ENCODE measurements around the gene NRG3. TPM values are rescaled to one million over a fixed set of nuclear protein-coding genes. Genes with fewer than 3 reads are reported as not detected.

The NRG3 gene
- total and polyA plus RNA-seq, 2 donors (not counting 1 experiment from before 2014, with no cell fraction given) = not detected

DNA sequence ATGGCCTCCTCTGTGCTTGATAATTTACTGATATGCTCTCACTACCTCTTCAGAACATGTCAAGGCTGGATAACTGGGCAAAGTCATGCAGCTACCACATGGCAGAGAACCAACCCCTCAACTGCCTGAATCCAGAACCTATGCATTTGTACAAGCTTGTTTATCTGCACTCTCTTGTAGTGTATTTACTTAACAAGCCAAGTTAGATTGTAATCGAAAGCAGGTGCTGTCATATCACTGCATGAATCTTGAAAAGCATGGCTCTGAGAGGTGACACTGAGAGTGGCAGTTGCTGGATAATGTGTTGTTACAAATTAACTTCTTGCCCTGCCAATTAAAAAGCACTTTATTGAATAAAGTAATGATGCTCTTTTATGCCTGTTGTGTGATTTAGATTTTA is 588.6 kb downstream of the NRG3 start:
- no peak overlapping the region for H2AFZ ChIP-seq (ENCODE audit: low read length)
- H3K9me3 ChIP-seq (ENCODE audit: control insufficient read depth, insufficient read depth, low read depth, low read length) = no peaks in the 10 kb centered on the region
- no peak overlapping the region for H3K4me2 ChIP-seq (ENCODE audit: extremely low read depth, insufficient read depth, low read length)
- no peak overlapping the region for H3K9ac ChIP-seq (ENCODE audit: insufficient read depth, low read length)
- H3K36me3 ChIP-seq (ENCODE audit: control insufficient read depth, insufficient read depth, low read length) = no peaks in the 10 kb centered on the region
- no peaks in the 10 kb centered on the region for H3K79me2 ChIP-seq (ENCODE audit: control insufficient read depth, insufficient read depth, low read length)
- no peaks in the 10 kb centered on the region for H3K4me1 ChIP-seq (ENCODE audit: control insufficient read depth, extremely low read depth, insufficient read depth, low read length)
- DNase-seq (ENCODE audit: low read depth in 2 of 2) = no peak
- no peaks in the 10 kb centered on the region for H3K27me3 ChIP-seq (ENCODE audit: control insufficient read depth, insufficient read depth, low read length)
- H4K20me1 ChIP-seq (ENCODE audit: control insufficient read depth, extremely low read depth, insufficient read depth, low read length) = no peaks in the 10 kb centered on the region
- no peak overlapping the region for H3K27ac ChIP-seq (ENCODE audit: insufficient read depth, low read length)
- no peak for TF ChIP-seq EZH2 (IDR thresholded peaks at IDR 0.05; ENCODE audit: low read length, missing control alignments)
- TF ChIP-seq, protein P1, sequence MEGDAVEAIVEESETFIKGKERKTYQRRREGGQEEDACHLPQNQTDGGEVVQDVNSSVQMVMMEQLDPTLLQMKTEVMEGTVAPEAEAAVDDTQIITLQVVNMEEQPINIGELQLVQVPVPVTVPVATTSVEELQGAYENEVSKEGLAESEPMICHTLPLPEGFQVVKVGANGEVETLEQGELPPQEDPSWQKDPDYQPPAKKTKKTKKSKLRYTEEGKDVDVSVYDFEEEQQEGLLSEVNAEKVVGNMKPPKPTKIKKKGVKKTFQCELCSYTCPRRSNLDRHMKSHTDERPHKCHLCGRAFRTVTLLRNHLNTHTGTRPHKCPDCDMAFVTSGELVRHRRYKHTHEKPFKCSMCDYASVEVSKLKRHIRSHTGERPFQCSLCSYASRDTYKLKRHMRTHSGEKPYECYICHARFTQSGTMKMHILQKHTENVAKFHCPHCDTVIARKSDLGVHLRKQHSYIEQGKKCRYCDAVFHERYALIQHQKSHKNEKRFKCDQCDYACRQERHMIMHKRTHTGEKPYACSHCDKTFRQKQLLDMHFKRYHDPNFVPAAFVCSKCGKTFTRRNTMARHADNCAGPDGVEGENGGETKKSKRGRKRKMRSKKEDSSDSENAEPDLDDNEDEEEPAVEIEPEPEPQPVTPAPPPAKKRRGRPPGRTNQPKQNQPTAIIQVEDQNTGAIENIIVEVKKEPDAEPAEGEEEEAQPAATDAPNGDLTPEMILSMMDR (conservative IDR thresholded peaks at IDR 0.05 in 1 of 2, IDR thresholded peaks at IDR 0.05 in 1 of 2; ENCODE audit: low read depth in 1 of 2, low read length in 2 of 2) = no peak
- no peak overlapping the region for H3K4me3 ChIP-seq (replicated peaks in 1 of 4; ENCODE audit: control extremely low read depth in 1 of 4, insufficient read depth in 1 of 4, low read depth in 3 of 4, low read length in 4 of 4)

DNA sequence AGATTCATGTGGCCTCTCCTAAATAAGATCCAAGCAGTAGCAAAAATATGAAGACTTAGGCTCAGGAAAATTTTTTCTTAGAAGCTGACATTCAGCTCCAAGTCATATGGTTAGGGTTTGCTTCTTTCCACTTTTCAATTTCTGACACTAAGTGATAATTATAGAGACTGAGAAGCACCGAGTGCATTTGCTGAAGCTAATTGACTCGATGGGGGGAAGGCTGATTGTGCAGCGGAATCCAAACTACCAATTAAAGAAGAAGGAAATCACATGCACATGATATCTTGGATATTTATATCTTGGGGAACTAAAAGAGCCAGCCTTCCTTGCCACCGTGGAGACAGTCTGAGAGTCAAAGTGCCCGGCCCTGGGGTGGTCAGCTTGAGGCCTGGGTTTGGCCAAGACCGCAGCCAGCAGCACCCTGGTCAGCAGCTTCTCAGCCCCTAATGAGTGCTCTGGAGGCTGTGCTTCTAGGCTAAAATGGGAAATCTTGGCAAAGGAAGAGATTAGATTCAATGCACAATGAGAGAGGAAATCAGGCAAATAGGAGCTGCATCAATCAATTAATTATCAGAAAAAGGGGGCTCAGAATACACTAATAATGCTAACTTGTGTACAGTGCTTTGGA is 589.3 kb downstream of the NRG3 start:
- H3K4me3 ChIP-seq (replicated peaks in 1 of 4; ENCODE audit: control extremely low read depth in 1 of 4, insufficient read depth in 1 of 4, low read depth in 3 of 4, low read length in 4 of 4) = no peak overlapping the region
- TF ChIP-seq, protein P1 (conservative IDR thresholded peaks at IDR 0.05 in 1 of 2, IDR thresholded peaks at IDR 0.05 in 1 of 2; ENCODE audit: low read depth in 1 of 2, low read length in 2 of 2) = no peak
- no peak for TF ChIP-seq EZH2 (IDR thresholded peaks at IDR 0.05; ENCODE audit: low read length, missing control alignments)

DNA sequence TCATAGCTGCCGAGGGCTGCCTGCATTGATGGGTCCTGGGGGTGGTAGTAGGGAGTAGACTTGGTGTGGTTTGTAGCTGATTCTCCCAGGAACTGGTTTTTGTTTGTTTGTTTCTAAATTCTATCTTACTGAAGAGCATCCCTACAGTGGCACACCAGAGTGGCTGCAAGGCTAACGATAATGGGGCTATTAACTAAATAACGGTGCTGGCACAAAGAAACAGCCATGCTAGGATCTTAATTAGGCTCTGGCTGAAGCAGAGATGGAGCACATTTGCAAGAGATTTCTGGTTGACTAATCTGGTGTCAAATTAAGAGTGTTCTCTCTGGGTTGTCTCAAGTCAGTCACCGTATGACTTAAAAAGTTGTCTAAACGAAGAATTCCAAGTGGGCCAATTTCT is 590.0 kb downstream of the NRG3 start:
- H3K4me2 ChIP-seq (ENCODE audit: extremely low read depth, insufficient read depth, low read length) = no peak overlapping the region
- no peak for DNase-seq (ENCODE audit: low read depth in 2 of 2)
- no peak overlapping the region for H3K9ac ChIP-seq (ENCODE audit: insufficient read depth, low read length)
- no peaks in the 10 kb centered on the region for H3K36me3 ChIP-seq (ENCODE audit: control insufficient read depth, insufficient read depth, low read length)
- H3K79me2 ChIP-seq (ENCODE audit: control insufficient read depth, insufficient read depth, low read length) = no peaks in the 10 kb centered on the region
- no peak overlapping the region for H3K27ac ChIP-seq (ENCODE audit: insufficient read depth, low read length)
- no peaks in the 10 kb centered on the region for H4K20me1 ChIP-seq (ENCODE audit: control insufficient read depth, extremely low read depth, insufficient read depth, low read length)
- TF ChIP-seq, protein P1 (conservative IDR thresholded peaks at IDR 0.05 in 1 of 2, IDR thresholded peaks at IDR 0.05 in 1 of 2; ENCODE audit: low read depth in 1 of 2, low read length in 2 of 2) = no peak
- no peak for TF ChIP-seq EZH2 (IDR thresholded peaks at IDR 0.05; ENCODE audit: low read length, missing control alignments)
- H3K4me3 ChIP-seq (replicated peaks in 1 of 4; ENCODE audit: control extremely low read depth in 1 of 4, insufficient read depth in 1 of 4, low read depth in 3 of 4, low read length in 4 of 4) = no peak overlapping the region
- no peaks in the 10 kb centered on the region for H3K9me3 ChIP-seq (ENCODE audit: control insufficient read depth, insufficient read depth, low read depth, low read length)
- no peaks in the 10 kb centered on the region for H3K27me3 ChIP-seq (ENCODE audit: control insufficient read depth, insufficient read depth, low read length)
- H2AFZ ChIP-seq (ENCODE audit: low read length) = no peak overlapping the region
- no peaks in the 10 kb centered on the region for H3K4me1 ChIP-seq (ENCODE audit: control insufficient read depth, extremely low read depth, insufficient read depth, low read length)

More for the DNA sequence above, 589.3 kb downstream of the NRG3 start:
- Histone ChIP-seq H4K20me1 (ENCODE audit: control insufficient read depth, extremely low read depth, insufficient read depth, low read length) (no peaks in the 10 kb centered on the region), H3K9ac (ENCODE audit: insufficient read depth, low read length) (no peak overlapping the region), H3K36me3 (ENCODE audit: control insufficient read depth, insufficient read depth, low read length) (no peaks in the 10 kb centered on the region), H3K4me2 (ENCODE audit: extremely low read depth, insufficient read depth, low read length) (no peak overlapping the region), H3K27me3 (ENCODE audit: control insufficient read depth, insufficient read depth, low read length) (no peaks in the 10 kb centered on the region), H2AFZ (ENCODE audit: low read length) (no peak overlapping the region), H3K79me2 (ENCODE audit: control insufficient read depth, insufficient read depth, low read length) (no peaks in the 10 kb centered on the region), H3K9me3 (ENCODE audit: control insufficient read depth, insufficient read depth, low read depth, low read length) (no peaks in the 10 kb centered on the region), H3K4me1 (ENCODE audit: control insufficient read depth, extremely low read depth, insufficient read depth, low read length) (no peaks in the 10 kb centered on the region), H3K27ac (ENCODE audit: insufficient read depth, low read length) (no peak overlapping the region)
- DNase-seq (ENCODE audit: low read depth in 2 of 2) = no peak

All from fibroblast of lung (primary cell).